ENCODE results near the gene LRRN4. TPM values are rescaled to one million over a fixed set of nuclear protein-coding genes. Genes with fewer than 3 reads are reported as not detected.

Gene LRRN4
- total RNA-seq, 1 donor from 2014 or later: not detected

DNA sequence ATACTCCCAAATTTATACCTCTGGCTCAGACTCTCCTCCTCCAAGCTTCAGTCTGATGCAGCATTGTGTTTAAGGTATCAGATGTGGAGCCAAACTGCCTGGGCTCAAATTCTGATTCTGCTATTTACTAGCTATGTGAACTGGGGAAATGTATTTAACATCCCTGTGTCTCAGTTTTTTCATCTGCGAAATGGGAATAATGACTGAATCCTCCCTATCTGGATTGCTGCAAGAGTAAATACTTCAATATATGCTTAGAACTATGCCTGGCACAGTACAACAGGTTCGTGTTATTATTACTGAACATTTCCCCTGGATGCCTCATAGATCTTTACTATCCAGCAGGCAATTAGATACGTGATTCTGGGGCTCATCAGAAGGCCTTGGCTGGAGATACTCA is 5.5 kb downstream of the LRRN4 start:
- no peak for DNase-seq (ENCODE audit: extremely low spot score, unreplicated experiment)
- Mint-ChIP-seq H3K4me1 (ENCODE audit: unreplicated experiment) (peaks cover 11% of the 10 kb centered on the region), H3K27me3 (ENCODE audit: unreplicated experiment) (peaks cover 20% of the 10 kb centered on the region), H3K9me3 (ENCODE audit: unreplicated experiment) (peaks cover 3% of the 10 kb centered on the region), H3K36me3 (ENCODE audit: unreplicated experiment) (no peaks in the 10 kb centered on the region), H3K4me3 (ENCODE audit: unreplicated experiment) (no peak overlapping the region), H3K27ac (ENCODE audit: unreplicated experiment) (no peak overlapping the region)
- TF ChIP-seq, protein P1, sequence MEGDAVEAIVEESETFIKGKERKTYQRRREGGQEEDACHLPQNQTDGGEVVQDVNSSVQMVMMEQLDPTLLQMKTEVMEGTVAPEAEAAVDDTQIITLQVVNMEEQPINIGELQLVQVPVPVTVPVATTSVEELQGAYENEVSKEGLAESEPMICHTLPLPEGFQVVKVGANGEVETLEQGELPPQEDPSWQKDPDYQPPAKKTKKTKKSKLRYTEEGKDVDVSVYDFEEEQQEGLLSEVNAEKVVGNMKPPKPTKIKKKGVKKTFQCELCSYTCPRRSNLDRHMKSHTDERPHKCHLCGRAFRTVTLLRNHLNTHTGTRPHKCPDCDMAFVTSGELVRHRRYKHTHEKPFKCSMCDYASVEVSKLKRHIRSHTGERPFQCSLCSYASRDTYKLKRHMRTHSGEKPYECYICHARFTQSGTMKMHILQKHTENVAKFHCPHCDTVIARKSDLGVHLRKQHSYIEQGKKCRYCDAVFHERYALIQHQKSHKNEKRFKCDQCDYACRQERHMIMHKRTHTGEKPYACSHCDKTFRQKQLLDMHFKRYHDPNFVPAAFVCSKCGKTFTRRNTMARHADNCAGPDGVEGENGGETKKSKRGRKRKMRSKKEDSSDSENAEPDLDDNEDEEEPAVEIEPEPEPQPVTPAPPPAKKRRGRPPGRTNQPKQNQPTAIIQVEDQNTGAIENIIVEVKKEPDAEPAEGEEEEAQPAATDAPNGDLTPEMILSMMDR (IDR thresholded peaks at IDR 0.05): no peak

DNA sequence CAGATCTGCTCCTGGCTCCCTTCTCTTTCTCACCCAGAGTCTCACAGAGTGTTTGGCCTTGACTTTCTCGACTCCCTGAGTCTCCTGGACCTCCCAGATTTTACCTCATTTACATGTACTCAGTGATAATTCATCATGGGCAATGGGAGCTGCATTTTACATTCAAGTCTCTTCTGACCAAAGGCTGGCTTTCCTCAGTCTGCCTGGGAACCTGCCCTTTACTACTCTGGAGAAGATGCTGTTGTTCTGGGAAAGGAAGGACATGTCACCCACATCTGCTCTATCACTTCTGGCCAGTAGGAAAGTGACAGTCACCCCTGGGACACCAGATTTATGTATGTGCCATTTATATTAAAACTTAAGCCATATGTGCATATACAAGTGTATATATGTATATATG is 7.4 kb downstream of the LRRN4 start:
- peaks cover 3% of the 10 kb centered on the region for H3K9me3 Mint-ChIP-seq (ENCODE audit: unreplicated experiment)
- no peak for DNase-seq (ENCODE audit: extremely low spot score, unreplicated experiment)
- H3K36me3 Mint-ChIP-seq (ENCODE audit: unreplicated experiment): peaks cover 6% of the 10 kb centered on the region
- TF ChIP-seq, protein P1 (IDR thresholded peaks at IDR 0.05): no peak
- H3K4me1 Mint-ChIP-seq (ENCODE audit: unreplicated experiment): peaks cover under 1% of the 10 kb centered on the region
- H3K27ac Mint-ChIP-seq (ENCODE audit: unreplicated experiment): no peak overlapping the region
- H3K27me3 Mint-ChIP-seq (ENCODE audit: unreplicated experiment): peaks cover 11% of the 10 kb centered on the region
- H3K4me3 Mint-ChIP-seq (ENCODE audit: unreplicated experiment): no peak overlapping the region

DNA sequence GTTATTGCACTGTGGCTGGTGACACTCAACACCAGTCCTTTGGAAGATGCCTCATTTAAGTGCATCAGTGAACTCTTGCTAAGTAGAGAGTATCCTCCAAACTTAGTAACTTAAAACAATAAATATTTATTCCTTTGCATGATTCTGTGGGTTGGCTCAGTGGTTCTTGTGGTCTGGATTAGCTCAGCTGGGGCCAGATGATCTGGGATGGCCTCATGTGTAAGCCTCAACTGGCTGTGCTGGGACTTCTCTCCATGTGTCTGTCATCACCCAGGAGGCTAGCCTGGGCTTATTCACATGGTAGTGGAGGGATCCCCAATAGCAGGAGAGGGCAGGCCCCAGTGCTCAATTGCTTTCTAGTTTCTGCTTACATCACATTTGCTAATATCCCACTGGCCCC is 8.3 kb downstream of the LRRN4 start:
- Mint-ChIP-seq H3K36me3 (ENCODE audit: unreplicated experiment) (peaks cover 11% of the 10 kb centered on the region), H3K27ac (ENCODE audit: unreplicated experiment) (no peak overlapping the region), H3K4me1 (ENCODE audit: unreplicated experiment) (no peaks in the 10 kb centered on the region), H3K4me3 (ENCODE audit: unreplicated experiment) (no peak overlapping the region), H3K9me3 (ENCODE audit: unreplicated experiment) (peaks cover 3% of the 10 kb centered on the region), H3K27me3 (ENCODE audit: unreplicated experiment) (peaks cover 5% of the 10 kb centered on the region)
- no peak for DNase-seq (ENCODE audit: extremely low spot score, unreplicated experiment)
- TF ChIP-seq, protein P1 (IDR thresholded peaks at IDR 0.05): no peak

DNA sequence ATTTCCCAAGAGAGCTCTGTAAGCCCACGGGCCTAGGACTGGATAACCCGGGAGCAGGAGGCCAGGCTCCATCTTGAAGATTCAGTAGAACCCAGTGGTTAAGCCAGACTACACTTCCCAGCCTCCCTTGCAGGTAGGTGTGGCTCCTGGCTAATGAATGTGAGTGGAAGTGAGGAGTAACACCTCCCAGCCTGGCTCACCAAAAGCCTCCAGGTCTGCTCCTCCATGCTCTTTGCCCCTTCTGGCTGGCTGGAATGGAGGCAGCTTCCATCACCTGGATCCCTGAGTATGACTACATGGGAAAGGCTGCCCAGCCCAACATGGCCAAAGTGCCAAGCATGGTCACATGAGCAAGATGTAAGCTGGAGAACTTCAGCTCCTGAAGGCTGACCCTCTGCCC is 9.7 kb downstream of the LRRN4 start:
- Mint-ChIP-seq H3K4me1 (ENCODE audit: unreplicated experiment) (no peaks in the 10 kb centered on the region), H3K27ac (ENCODE audit: unreplicated experiment) (no peak overlapping the region), H3K36me3 (ENCODE audit: unreplicated experiment) (peaks cover 23% of the 10 kb centered on the region), H3K27me3 (ENCODE audit: unreplicated experiment) (no peaks in the 10 kb centered on the region), H3K9me3 (ENCODE audit: unreplicated experiment) (peaks cover 3% of the 10 kb centered on the region), H3K4me3 (ENCODE audit: unreplicated experiment) (no peak overlapping the region)
- TF ChIP-seq, protein P1 (IDR thresholded peaks at IDR 0.05): no peak
- peak; percentile 38 for DNase-seq (ENCODE audit: extremely low spot score, unreplicated experiment)

DNA sequence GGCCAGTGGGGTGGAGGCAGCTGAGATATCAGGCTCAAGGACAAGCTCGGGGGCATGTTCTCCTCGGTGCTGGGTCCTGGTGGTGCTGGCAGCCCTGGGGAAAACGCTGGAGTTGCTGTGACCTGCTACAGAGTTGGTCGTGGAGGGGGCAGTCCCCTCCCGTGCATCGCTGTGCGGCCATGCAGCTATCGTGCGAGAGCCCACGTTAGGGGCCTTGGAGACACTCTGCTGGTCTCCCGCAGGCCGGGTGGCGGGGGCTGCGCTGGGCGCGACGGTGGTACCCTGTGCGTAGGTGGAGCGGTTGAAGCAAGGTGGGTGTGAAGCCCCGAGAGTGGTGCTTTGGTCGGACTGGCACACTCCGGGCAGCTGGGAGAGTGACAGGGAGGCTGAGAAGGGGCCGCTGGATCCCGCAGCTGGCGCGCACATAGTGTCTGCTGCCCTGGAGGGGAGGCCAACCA is 12.0 kb downstream of the LRRN4 start:
- Mint-ChIP-seq H3K4me3 (ENCODE audit: unreplicated experiment) (no peak overlapping the region), H3K27me3 (ENCODE audit: unreplicated experiment) (no peaks in the 10 kb centered on the region), H3K36me3 (ENCODE audit: unreplicated experiment) (peaks cover 26% of the 10 kb centered on the region), H3K4me1 (ENCODE audit: unreplicated experiment) (no peaks in the 10 kb centered on the region), H3K9me3 (ENCODE audit: unreplicated experiment) (no peaks in the 10 kb centered on the region), H3K27ac (ENCODE audit: unreplicated experiment) (no peak overlapping the region)
- no peak for DNase-seq (ENCODE audit: extremely low spot score, unreplicated experiment)
- TF ChIP-seq, protein P1 (IDR thresholded peaks at IDR 0.05): no peak
